GM23248 (cell line): ENCODE data around the gene PLAAT3. TPM values are rescaled to one million over a fixed set of nuclear protein-coding genes. Genes with fewer than 3 reads are reported as not detected.

Experiments
- DNase-seq: peaks from one replicate; pipeline ENCODE4 v3.0.0-alpha.2; 2015
- H2AFZ ChIP-seq: fragments of 200-600 bp; sonication (generic); 2 replicates; pipeline ENCODE4 v1.6.1; 2016; ENCODE audit warnings: antibody characterized with exemption
- H3F3A ChIP-seq: fragments of 200-600 bp; sonication (generic); 2 replicates; pipeline ENCODE4 v1.6.1; 2016; ENCODE audit warnings: mild to moderate bottlenecking, antibody characterized with exemption, mixed run types; ENCODE audit not compliant: insufficient read depth
- H3K27ac ChIP-seq: fragments of 200-600 bp; sonication (generic); 2 replicates; pipeline ENCODE4 v1.5.1; 2016; ENCODE audit warnings: mild to moderate bottlenecking
- H3K27me3 ChIP-seq: fragments of 200-600 bp; sonication (generic); replicated peaks from 2 replicates; pipeline ENCODE4 v1.6.1; 2016; ENCODE audit warnings: mild to moderate bottlenecking; ENCODE audit not compliant: insufficient read depth
- H3K36me3 ChIP-seq: fragments of 200-600 bp; sonication (generic); 2 replicates; pipeline ENCODE4 v1.6.1; 2016; ENCODE audit warnings: low read depth, mild to moderate bottlenecking
- H3K4me1 ChIP-seq: fragments of 200-600 bp; sonication (generic); 2 replicates; pipeline ENCODE4 v1.6.1; 2016; ENCODE audit warnings: mild to moderate bottlenecking; ENCODE audit not compliant: insufficient read depth
- H3K4me2 ChIP-seq: fragments of 200-600 bp; sonication (generic); one replicate; pipeline ENCODE4 v1.6.1; 2016; ENCODE audit warnings: mild to moderate bottlenecking; ENCODE audit not compliant: unreplicated experiment
- H3K4me3 ChIP-seq: fragments of 200-600 bp; sonication (generic); 2 replicates; pipeline ENCODE4 v1.5.1; 2016; ENCODE audit warnings: mild to moderate bottlenecking
- H3K79me2 ChIP-seq: fragments of 200-600 bp; sonication (generic); 2 replicates; pipeline ENCODE4 v1.6.1; 2016; ENCODE audit warnings: mild to moderate bottlenecking; ENCODE audit not compliant: insufficient read depth
- H3K9ac ChIP-seq: fragments of 200-600 bp; sonication (generic); 2 replicates; pipeline ENCODE4 v1.6.1; 2016; ENCODE audit warnings: mild to moderate bottlenecking
- H3K9me2 ChIP-seq: fragments of 200-600 bp; sonication (generic); 2 replicates; pipeline ENCODE4 v1.6.1; 2016; ENCODE audit warnings: mixed run types, mild to moderate bottlenecking, moderate library complexity; ENCODE audit not compliant: insufficient read depth
- H3K9me3 ChIP-seq: fragments of 200-600 bp; sonication (generic); one replicate; pipeline ENCODE4 v1.6.1; 2017; ENCODE audit warnings: low read depth
- H4K20me1 ChIP-seq: fragments of 200-600 bp; sonication (generic); 2 replicates; pipeline ENCODE4 v1.6.0; 2016; ENCODE audit not compliant: insufficient read depth
- EZH2 ChIP-seq: fragments of 200-600 bp; sonication (generic); IDR thresholded peaks from 2 replicates; pipeline ENCODE4 v1.6.1; 2018; ENCODE audit warnings: antibody characterized with exemption, mild to moderate bottlenecking; ENCODE audit not compliant: insufficient read depth, poor library complexity, severe bottlenecking
- EZH2phosphoT487 ChIP-seq: fragments of 200-600 bp; sonication (generic); IDR thresholded peaks from 2 replicates; pipeline ENCODE4 v1.6.1; 2018; ENCODE audit warnings: antibody characterized with exemption, moderate library complexity, mild to moderate bottlenecking, low read depth; ENCODE audit not compliant: insufficient read depth
- WGBS, 2 experiments: methylation state at CpG; one replicate each; pipeline ENCODE4 v1.1.6; 2015 to 2017; ENCODE audit warnings: low lambda C conversion rate in 2 of 2, low coverage in 1 of 2; ENCODE audit errors: missing lambda C conversion rate in 2 of 2; 5-methylcytosine and 5-hydroxymethylcytosine counted together
- in situ Hi-C: fragments of 300-500 bp; cut with MboI; formaldehyde crosslinking; loops from 2 replicates; pipeline ENCODE4 v1.15.0; 2020
- polyA plus RNA-seq: library from polyadenylated mRNA; unstranded; fragments of >200 nt; fragmentation: Nextera tagmentation; extraction: Ambion mirVana; gene quantifications from 2 replicates; pipeline ENCODE4 v1.2.1, GENCODE V29; 2016
- total RNA-seq: library from RNA; depleted of rRNA; stranded (reverse); fragments of >200 nt; shearing (Covaris generic); gene quantifications from 2 replicates; pipeline ENCODE4 v1.2.3, GENCODE V29; 2014

The PLAAT3 gene
- total and polyA plus RNA-seq, 2 experiments from 2014 or later: 4.3 to 4.9 TPM

DNA sequence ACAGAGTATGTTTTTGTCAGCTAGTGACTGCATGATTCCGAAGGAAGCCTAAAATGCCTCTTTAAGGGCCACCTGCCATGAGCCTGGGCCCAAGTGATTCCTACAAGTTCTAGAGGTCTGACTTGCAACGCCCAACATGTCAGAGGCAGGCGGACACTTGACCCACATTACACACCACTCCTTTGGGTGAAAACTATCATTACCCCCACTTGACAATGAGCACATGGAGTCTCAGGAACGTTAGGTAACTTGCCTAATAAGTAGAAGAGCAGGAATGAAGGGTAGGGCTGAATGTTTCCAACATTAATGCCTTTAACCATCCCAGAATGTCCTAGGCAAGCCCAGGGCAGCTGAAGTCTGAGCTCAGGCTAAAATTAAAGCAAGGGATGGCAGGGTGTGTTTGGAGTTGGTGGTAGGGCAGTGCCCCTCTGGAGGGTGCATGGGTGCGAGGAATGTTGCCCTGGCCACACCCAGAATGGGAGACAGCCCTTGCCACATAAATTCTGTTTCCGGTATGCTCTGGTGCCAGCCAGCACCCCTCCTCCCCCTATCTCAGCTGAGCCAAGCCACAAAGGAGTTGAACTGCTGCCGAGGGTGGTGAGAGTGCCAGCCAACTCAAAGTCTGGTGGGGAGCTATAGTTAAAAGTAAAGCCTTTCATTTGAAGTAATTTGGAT lies 53.6 kb downstream of the PLAAT3 start:
- Histone ChIP-seq H2AFZ (no peak overlapping the region), H3K4me1 (peaks cover 5% of the 10 kb centered on the region; the same call in 1 of the 2 replicates), H3K4me3 (no peak overlapping the region), H3K79me2 (no peaks in the 10 kb centered on the region), H3K4me2 (no peak overlapping the region), H3K9me3 (no peaks in the 10 kb centered on the region), H4K20me1 (no peaks in the 10 kb centered on the region), H3F3A (no peaks in the 10 kb centered on the region), H3K36me3 (no peaks in the 10 kb centered on the region), H3K27ac (no peak overlapping the region), H3K9me2 (no peaks in the 10 kb centered on the region), H3K27me3 (peaks cover 5% of the 10 kb centered on the region; the same call in 1 of the 2 replicates), H3K9ac (no peak overlapping the region)
- in situ Hi-C loops: no loop called here
- WGBS, 2 experiments: 37 to 47% methylated on average over 7 of the region's 7 CpGs
- DNase-seq: no peak
- no peak for TF ChIP-seq EZH2phosphoT487
- TF ChIP-seq EZH2: no peak

DNA sequence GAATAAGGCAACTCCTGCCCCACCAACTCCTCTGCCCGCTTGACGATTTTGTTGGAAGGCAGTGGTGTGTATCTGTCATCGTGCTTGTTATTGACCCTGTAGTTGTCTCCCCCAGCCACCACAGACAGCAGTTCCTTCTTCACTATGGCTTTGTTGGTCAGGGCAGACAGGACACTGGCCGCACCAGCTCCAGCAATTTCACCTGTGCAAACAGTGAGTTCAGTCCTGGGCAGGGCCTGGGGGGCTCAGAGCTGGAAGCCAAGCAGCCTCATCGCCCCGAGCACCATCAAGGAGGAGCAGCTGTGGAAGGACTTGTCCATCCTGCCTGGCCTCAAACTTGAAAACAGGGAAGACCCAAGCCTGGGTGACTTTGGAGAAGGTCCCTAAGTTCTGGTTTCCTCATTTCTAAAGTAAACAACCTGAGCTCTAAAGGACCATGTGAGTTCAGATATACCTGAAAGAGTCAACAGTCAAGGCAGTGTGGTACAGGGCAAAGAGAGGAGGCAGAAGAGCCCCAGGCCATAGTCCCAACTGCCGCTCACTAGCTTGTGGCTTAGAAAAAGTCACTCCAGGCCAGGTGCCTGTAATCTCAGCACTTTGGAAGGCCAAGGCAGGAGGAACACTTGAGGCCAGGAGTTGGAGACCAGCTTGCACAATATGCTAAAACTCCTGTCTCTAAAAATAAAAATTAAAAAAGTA lies 55.6 kb downstream of the PLAAT3 start:
- Histone ChIP-seq H3K79me2 (no peaks in the 10 kb centered on the region), H3K4me1 (peaks cover 5% of the 10 kb centered on the region; the same call in 1 of the 2 replicates), H3K27ac (no peak overlapping the region), H3K9me2 (no peaks in the 10 kb centered on the region), H4K20me1 (no peaks in the 10 kb centered on the region), H3K9ac (no peak overlapping the region), H3K36me3 (no peaks in the 10 kb centered on the region), H3F3A (no peaks in the 10 kb centered on the region), H3K4me3 (no peak overlapping the region), H3K9me3 (no peaks in the 10 kb centered on the region), H3K27me3 (peaks cover 5% of the 10 kb centered on the region; the same call in 1 of the 2 replicates), H2AFZ (no peak overlapping the region), H3K4me2 (no peak overlapping the region)
- TF ChIP-seq EZH2 (no peak), EZH2phosphoT487 (no peak)
- no peak for DNase-seq
- WGBS, 2 experiments: 75 to 76% methylated on average over 7 of the region's 7 CpGs
- in situ Hi-C loops: no loop called here

DNA sequence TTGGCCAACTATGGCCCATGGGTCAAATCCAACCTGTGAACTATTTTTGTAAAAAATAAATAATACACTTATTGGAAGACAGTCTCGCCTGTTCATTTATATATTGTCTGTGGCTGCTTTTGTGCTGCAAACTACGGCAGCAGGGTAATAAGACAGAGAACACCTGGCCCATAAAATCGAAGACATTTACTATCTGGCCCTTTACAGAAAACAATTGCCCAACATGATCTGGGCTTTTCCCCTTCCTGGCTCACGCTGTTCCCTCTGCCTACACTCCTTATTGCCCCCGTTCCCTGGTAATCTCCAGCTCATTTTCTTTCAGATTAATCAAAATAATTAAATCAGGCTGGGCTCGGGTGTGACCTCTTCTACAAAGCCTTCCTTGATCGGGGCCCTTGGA lies 56.7 kb downstream of the PLAAT3 start:
- Histone ChIP-seq H3K4me3 (no peak overlapping the region), H3F3A (no peaks in the 10 kb centered on the region), H3K27ac (no peak overlapping the region), H3K9me2 (no peaks in the 10 kb centered on the region), H2AFZ (no peak overlapping the region), H3K9me3 (no peaks in the 10 kb centered on the region), H3K79me2 (no peaks in the 10 kb centered on the region), H4K20me1 (no peaks in the 10 kb centered on the region), H3K27me3 (peaks cover 5% of the 10 kb centered on the region; the same call in 1 of the 2 replicates), H3K36me3 (no peaks in the 10 kb centered on the region), H3K4me1 (peaks cover 5% of the 10 kb centered on the region; the same call in 1 of the 2 replicates), H3K9ac (no peak overlapping the region), H3K4me2 (no peak overlapping the region)
- TF ChIP-seq EZH2phosphoT487: no peak
- no peak for TF ChIP-seq EZH2
- no peak for DNase-seq
- 22 to 25% methylated on average over 7 of the region's 7 CpGs for WGBS, 2 experiments
- in situ Hi-C loops: no loop called here

DNA sequence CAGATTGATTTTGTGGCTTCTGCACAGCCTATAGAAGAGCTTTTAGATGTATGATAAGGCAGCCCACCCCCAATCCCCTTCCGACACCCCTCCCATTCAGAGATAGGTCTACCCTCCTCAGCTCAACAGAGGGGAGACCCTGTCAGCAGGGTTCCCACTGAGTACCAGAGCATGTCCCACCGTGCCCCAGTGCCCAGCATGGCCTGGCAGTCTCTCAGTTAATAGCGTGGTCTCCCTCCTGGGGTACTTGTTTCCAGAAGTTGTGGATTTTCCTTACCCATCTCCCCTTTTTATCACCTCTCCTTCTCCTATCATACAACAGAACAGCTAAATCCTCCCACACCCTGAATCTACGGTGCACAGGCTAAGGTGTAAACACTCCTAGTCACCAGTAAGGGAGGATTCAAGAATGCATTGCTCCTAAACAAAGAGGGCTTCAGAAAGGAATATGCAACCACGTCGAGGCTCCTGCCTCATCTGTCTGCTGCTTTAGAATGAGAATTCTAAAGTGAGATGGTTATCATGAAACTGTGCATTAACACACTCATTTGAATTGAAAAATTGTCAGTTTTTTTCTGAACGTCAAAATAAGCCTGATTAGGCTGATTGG lies 57.7 kb downstream of the PLAAT3 start:
- no peaks in the 10 kb centered on the region for H3K79me2 ChIP-seq
- H3K9me3 ChIP-seq: no peaks in the 10 kb centered on the region
- no peaks in the 10 kb centered on the region for H4K20me1 ChIP-seq
- DNase-seq: no peak
- no peaks in the 10 kb centered on the region; the same call in 1 of the 2 replicates for H3K27me3 ChIP-seq
- H3K4me2 ChIP-seq: no peak overlapping the region
- H3K9ac ChIP-seq: no peak overlapping the region
- H3K4me1 ChIP-seq: peaks cover 5% of the 10 kb centered on the region; the same call in 1 of the 2 replicates
- in situ Hi-C loops: no loop called here
- no peak overlapping the region for H3K27ac ChIP-seq
- no peaks in the 10 kb centered on the region for H3K9me2 ChIP-seq
- no peaks in the 10 kb centered on the region for H3K36me3 ChIP-seq
- 64 to 65% methylated on average over 7 of the region's 7 CpGs for WGBS, 2 experiments
- TF ChIP-seq EZH2phosphoT487: no peak
- no peak for TF ChIP-seq EZH2
- no peak overlapping the region for H2AFZ ChIP-seq
- H3K4me3 ChIP-seq: no peak overlapping the region
- no peaks in the 10 kb centered on the region for H3F3A ChIP-seq
